ENCODE measurements around the gene COL2A1.

COL2A1 gene

DNA sequence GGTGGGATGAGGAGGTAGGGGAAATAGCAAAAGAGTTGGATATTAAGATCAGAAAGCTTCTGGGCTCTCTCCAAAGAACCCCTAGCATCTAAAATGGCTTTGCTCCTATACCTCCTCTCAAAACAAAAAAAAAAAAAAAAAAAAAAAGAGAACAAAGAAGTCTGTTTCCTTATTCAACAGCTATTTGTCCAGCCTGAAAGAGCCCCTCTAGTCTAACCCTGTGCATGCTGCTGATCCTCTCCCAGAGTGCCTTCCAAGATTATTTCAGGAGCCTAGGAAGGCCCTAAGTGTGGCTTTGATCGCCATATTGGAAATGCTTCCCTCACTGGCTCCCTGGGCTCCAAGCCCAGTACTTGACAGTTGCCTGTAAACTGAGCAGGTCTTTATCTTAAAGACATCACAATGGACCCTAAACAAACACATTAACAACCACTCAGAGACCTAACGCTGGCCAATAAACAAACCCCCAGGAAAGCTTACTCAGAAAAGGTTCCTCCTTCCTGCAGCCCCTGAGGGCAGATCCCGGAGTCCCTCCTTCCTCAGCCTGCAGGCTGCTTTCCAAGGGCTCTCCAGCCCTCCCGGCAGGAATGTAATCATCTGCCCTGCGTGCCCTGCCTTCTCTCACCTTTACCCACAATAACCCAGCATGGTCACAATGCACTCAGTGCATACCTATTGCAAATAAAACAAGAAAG is 17.4 kb upstream of the COL2A1 start:
- no peak for ATAC-seq
- TF ChIP-seq SNAI2 (CRISPR knock-in tag; IDR thresholded peaks at IDR 0.05) (no peak), CSDC2 (CRISPR knock-in tag; IDR thresholded peaks at IDR 0.05) (no peak), RARB (CRISPR knock-in tag; IDR thresholded peaks at IDR 0.05) (no peak), CSRNP3 (CRISPR knock-in tag; IDR thresholded peaks at IDR 0.05) (no peak), TOX (CRISPR knock-in tag; IDR thresholded peaks at IDR 0.05; ENCODE audit: borderline replicate concordance) (no peak), ZFP30 (CRISPR knock-in tag; IDR thresholded peaks at IDR 0.05) (no peak), ZNF8 (CRISPR knock-in tag; IDR thresholded peaks at IDR 0.05) (no peak), ZNF70 (CRISPR knock-in tag; IDR thresholded peaks at IDR 0.05) (no peak), ZC3H10 (CRISPR knock-in tag; IDR thresholded peaks at IDR 0.05) (no peak), POU6F1 (CRISPR knock-in tag; IDR thresholded peaks at IDR 0.05; ENCODE audit: borderline replicate concordance, low read depth) (no peak), PATZ1 (CRISPR knock-in tag; IDR thresholded peaks at IDR 0.05; ENCODE audit: borderline replicate concordance) (no peak), ZNF565 (CRISPR knock-in tag; conservative IDR thresholded peaks at IDR 0.05; ENCODE audit: low read depth) (no peak)
- TF ChIP-seq, protein P1, sequence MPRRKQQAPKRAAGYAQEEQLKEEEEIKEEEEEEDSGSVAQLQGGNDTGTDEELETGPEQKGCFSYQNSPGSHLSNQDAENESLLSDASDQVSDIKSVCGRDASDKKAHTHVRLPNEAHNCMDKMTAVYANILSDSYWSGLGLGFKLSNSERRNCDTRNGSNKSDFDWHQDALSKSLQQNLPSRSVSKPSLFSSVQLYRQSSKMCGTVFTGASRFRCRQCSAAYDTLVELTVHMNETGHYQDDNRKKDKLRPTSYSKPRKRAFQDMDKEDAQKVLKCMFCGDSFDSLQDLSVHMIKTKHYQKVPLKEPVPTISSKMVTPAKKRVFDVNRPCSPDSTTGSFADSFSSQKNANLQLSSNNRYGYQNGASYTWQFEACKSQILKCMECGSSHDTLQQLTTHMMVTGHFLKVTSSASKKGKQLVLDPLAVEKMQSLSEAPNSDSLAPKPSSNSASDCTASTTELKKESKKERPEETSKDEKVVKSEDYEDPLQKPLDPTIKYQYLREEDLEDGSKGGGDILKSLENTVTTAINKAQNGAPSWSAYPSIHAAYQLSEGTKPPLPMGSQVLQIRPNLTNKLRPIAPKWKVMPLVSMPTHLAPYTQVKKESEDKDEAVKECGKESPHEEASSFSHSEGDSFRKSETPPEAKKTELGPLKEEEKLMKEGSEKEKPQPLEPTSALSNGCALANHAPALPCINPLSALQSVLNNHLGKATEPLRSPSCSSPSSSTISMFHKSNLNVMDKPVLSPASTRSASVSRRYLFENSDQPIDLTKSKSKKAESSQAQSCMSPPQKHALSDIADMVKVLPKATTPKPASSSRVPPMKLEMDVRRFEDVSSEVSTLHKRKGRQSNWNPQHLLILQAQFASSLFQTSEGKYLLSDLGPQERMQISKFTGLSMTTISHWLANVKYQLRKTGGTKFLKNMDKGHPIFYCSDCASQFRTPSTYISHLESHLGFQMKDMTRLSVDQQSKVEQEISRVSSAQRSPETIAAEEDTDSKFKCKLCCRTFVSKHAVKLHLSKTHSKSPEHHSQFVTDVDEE (CRISPR knock-in tag; IDR thresholded peaks at IDR 0.05), result no peak

DNA sequence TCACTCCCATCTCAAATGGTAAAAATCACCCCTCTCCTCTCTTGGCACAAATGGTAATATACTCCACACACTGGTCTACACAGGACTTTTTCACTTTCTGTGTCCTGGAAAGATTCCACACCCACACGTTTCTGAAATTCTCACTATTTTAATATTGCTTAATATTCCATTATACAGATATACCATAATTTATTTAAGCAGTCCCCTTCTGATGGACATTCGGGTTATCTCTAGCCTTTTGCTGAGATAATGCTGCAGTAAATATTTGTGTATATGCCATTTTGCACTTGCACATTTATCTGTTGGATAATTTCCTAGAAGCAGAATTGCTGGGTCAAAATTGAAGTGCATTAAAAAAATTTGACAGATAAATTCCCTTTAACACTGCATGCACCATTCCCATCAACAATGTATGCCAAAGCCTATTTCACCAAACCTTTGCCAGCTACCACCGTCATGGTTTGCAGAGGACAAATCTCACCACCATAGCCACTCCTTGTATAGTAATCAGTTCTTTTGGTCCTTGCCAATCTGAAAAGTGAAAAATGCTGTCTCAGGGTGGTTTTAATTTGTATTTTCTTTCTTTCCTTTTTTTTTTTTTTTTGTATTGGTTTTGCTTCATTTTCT is 15.5 kb upstream of the COL2A1 start:
- TF ChIP-seq OSR1 (CRISPR knock-in tag; IDR thresholded peaks at IDR 0.05), result no peak
- TF ChIP-seq TOX (CRISPR knock-in tag; IDR thresholded peaks at IDR 0.05; ENCODE audit: borderline replicate concordance), result no peak
- TF ChIP-seq CSRNP3 (CRISPR knock-in tag; IDR thresholded peaks at IDR 0.05), result no peak
- TF ChIP-seq ZFP3 (CRISPR knock-in tag; IDR thresholded peaks at IDR 0.05), result no peak
- TF ChIP-seq ESRRG (CRISPR knock-in tag; IDR thresholded peaks at IDR 0.05), result no peak
- no peak for TF ChIP-seq BACH2 (CRISPR knock-in tag; IDR thresholded peaks at IDR 0.05; ENCODE audit: borderline replicate concordance)
- TF ChIP-seq ZNF70 (CRISPR knock-in tag; IDR thresholded peaks at IDR 0.05), result no peak
- no peak for TF ChIP-seq ZFP30 (CRISPR knock-in tag; IDR thresholded peaks at IDR 0.05)
- TF ChIP-seq ZNF8 (CRISPR knock-in tag; IDR thresholded peaks at IDR 0.05), result no peak
- no peak for TF ChIP-seq RARB (CRISPR knock-in tag; IDR thresholded peaks at IDR 0.05)
- TF ChIP-seq GLIS3 (CRISPR knock-in tag; IDR thresholded peaks at IDR 0.05), result no peak
- no peak for TF ChIP-seq TCF4 (CRISPR knock-in tag; IDR thresholded peaks at IDR 0.05; ENCODE audit: borderline replicate concordance)
- no peak for TF ChIP-seq CREB5 (CRISPR knock-in tag; IDR thresholded peaks at IDR 0.05; ENCODE audit: low read depth)
- no peak for TF ChIP-seq ISL1 (CRISPR knock-in tag; IDR thresholded peaks at IDR 0.05)
- ATAC-seq, result no peak
